ENCODE data around the gene CLMN.

Gene CLMN, protein sequence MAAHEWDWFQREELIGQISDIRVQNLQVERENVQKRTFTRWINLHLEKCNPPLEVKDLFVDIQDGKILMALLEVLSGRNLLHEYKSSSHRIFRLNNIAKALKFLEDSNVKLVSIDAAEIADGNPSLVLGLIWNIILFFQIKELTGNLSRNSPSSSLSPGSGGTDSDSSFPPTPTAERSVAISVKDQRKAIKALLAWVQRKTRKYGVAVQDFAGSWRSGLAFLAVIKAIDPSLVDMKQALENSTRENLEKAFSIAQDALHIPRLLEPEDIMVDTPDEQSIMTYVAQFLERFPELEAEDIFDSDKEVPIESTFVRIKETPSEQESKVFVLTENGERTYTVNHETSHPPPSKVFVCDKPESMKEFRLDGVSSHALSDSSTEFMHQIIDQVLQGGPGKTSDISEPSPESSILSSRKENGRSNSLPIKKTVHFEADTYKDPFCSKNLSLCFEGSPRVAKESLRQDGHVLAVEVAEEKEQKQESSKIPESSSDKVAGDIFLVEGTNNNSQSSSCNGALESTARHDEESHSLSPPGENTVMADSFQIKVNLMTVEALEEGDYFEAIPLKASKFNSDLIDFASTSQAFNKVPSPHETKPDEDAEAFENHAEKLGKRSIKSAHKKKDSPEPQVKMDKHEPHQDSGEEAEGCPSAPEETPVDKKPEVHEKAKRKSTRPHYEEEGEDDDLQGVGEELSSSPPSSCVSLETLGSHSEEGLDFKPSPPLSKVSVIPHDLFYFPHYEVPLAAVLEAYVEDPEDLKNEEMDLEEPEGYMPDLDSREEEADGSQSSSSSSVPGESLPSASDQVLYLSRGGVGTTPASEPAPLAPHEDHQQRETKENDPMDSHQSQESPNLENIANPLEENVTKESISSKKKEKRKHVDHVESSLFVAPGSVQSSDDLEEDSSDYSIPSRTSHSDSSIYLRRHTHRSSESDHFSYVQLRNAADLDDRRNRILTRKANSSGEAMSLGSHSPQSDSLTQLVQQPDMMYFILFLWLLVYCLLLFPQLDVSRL

DNA sequence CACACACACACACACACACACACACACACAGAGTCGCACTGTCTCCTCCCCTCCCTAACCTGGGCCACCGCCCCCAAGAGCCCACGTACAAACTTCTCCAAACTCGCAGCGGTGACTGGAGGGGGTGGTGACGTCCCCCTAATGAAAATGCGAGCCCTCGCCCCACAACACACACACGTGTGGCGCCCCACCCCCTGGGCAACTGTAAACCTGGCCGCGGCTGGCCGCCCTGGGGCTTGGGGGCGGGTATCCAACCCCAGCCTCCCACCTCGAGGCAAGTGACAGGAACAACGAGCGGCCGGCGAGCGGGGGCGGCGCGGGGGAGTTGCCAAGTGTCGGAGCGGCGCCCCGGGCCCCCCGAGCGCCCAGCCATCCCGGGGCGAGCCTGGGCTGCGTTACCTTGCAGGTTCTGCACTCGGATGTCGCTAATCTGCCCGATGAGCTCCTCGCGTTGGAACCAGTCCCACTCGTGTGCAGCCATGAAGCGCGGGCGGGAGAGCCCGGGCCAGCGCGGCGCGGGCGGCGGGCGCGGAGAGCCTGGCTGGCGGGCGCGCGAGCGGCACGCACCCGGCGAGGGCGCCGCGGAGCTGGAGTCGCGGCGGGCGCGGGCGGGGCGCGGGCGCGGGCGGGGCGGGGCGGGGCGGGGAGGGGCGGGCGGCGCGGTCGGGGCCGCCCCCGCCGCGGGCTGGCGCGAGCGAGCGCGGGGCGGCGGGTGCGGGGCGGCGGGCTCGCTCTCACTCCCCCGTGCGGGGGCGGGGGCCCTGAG lies at the start of gene CLMN:
Gene CLMN, minus strand, starts transcription at position 597 of the 766 bp plus-strand sequence. Its CDS starts 116 bp downstream, at position 481.
- DNase-seq = peak; percentile 69

GRCh38 chr14:95365401-95365800 lies 45.7 kb upstream of the CLMN start:
- DNase-seq = no peak

GRCh38 chr14:95364481-95365209 lies 44.9 kb upstream of the CLMN start:
- no peak for DNase-seq

GRCh38 chr14:95363468-95363954 lies 43.8 kb upstream of the CLMN start:
- DNase-seq = no peak

GRCh38 chr14:95362138-95362494 lies 42.4 kb upstream of the CLMN start:
- DNase-seq = no peak

GRCh38 chr14:95361373-95362137 lies 41.8 kb upstream of the CLMN start:
- peak; percentile 37 for DNase-seq

GRCh38 chr14:95360828-95361227 lies 41.1 kb upstream of the CLMN start:
- no peak for DNase-seq

DNA sequence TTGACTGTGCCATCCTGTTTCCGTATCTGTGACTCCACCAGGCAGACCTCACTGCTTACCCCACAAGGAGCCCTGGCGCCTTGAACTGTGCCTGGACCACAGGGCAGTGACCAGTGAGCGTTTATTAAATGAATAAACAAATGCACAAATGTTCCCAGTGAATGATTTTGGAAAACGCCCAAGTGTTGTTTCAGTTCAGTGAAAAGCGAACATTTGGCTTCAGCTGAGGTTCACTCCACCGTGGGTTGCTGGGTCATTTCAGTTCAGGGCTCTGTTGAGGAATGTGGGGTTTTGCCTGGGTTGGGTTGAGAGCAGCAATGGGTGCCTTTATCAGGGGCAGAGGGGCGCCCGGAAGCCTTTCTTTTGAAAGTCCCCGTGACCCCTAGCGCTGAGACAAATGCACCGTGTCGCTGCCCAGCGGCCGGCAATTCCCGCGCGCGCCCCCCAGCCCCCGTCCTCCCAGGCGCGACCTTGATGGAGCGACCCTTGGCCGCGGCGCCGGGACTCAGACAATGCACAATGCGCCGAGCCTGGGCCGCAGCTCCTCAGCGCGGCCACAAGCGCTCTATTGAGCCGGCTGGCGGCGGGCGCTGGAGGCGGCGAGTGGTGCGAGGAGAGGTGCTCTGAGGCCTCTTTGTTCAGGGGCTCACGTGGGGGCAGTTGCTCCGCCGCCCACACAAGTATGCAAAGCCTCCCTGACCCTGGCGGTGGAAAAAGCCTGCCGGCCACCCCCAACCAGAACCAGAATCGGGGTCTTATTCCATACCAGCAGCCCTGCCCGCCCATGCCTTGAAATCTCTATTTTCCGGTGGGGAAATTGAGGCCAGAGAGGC lies 40.5 kb upstream of the CLMN start:
- DNase-seq = no peak

DNA sequence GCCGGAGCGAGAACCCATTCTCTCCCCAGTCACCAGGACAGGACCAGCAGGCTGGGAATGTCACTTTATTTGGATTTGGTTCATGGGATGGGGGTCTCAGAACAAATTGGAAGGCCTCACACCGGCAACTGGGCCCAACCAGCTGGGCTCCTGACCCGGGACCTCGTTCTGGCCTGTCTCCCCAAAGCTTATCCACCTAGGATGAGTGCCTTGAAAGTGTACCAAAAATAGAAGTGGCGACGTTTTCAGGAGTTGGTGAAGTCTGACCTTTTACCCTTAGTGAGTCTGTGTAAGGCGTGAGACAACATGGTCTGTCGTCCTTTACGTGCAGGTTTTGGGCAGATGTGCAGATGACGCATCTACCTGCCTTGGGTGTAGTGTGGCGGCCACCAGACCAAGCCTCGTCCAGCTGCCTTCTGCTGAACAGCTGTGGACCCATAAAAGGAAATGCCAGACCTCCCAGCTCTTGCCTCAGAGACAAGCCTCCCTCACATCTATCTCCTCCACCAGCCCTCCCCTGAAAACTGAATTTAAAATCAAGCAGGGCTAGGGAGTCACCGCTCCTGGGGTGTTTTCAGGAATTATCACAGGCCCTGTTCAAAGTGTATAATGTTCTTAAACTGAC lies 36.6 kb upstream of the CLMN start:
- DNase-seq = no peak

- DNase-seq = no peak
Measured at GRCh38 chr14:95355422-95355821, 35.7 kb upstream of the CLMN start.

GRCh38 chr14:95354834-95355233 lies 35.1 kb upstream of the CLMN start:
- no peak for DNase-seq

DNA sequence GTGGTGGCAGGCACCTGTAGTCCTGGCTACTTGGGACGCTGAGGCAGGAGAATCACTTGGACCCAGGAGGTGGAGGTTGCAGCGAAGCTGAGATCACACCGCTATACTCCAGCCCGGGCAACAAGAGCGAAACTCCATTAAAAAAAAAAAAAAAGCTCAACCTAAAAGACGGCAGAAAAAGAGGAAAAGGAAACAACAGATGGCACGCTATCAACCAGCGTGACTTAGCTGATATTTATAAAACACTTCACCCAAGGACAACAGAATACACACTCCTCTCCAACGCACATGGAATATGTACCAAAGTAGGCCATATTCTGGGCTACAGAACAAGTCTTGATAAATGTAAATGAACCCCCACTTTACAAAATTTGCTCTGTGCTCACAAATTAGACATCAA lies 34.0 kb upstream of the CLMN start:
- DNase-seq = no peak

DNA sequence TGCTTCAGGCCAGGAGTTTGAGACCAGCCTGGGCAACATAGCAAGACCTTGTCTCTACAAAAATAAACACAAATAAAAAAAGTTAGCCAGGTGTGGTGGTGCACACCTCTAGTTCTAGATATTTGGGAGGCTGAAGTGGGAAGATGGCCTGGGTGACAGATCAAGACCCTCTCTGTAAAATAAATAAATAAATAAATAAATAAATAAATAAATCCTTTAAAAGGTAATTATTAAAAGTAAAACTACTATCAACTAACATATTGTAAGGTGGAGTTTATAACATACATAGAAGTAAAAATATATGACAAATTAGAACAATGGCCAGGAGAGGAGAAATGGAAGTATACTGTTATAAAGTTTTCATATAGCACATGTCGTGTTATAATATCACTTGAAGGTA lies 33.3 kb upstream of the CLMN start:
- no peak for DNase-seq

- no peak for DNase-seq
Measured at GRCh38 chr14:95352481-95352880, 32.8 kb upstream of the CLMN start.

DNA sequence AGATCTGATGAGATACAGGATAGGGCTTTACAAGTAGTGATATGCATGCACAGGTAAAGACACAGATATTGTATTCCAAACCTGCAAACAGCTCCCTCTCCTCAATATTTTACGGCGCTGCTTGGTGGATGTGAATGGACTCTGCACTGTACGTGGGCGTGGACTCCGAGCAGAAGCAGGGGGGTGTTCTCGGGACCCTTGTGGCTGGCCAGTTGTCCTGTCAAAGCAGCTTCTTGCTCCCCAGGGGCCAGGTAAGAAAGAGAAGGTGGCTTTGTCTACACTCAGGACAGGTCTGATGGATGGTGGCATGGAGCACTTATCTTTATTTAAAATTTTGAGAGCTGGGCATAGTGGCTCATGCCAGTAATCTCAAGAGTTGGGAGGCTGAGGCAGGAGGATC lies 29.5 kb upstream of the CLMN start:
- no peak for DNase-seq

DNA sequence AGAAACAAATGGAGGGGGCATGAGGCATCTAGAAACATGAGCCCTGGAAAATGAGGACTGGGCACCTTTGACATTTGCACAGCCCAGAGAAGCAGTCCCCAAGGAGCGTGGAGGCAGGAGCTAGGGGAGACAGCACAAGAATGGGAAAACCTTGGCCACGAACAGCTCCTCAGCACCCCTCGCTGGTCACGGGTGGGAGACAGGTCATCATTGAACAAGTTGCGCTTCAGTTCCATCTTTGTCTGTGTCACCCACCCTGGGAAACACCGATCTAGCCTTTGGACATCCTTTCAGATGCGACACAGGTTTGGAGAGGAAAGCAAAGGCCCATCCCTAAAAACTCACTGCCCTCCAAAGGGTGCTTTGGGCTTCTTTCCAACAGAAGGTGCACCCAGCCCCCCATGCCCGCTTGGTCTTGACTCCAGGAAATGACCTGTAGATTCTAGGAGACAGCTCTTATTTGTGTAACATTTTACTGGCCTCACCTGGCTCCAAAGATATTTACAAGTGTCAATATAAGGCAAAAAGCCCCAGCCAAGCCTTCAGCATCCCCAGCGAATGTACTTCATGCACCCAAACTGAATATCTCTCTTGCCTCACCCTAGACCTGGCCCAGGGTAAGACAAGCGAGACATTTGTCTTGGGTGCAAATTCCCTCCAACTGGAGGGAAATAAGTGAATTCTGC lies 28.8 kb upstream of the CLMN start:
- no peak for DNase-seq

DNA sequence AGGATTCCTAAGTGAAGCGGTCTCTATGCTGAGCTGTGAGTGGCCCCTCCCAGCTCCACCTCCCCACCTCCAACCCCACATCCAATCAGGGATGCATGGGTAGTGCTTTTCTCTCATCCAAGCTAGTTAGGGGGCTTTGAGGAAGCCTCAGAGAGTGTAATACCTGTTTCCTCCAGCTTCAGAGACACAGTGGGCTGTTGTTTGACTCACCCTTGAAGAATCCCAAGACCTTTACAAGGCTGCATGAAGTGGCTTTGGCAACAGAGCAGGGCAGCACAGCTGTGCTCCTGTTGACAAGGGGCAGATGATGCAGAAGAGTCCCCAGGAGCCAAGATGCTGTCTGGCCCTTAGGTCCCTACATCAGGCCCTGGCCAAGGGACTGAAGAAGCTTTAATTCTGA lies 27.1 kb upstream of the CLMN start:
- DNase-seq = no peak

DNA sequence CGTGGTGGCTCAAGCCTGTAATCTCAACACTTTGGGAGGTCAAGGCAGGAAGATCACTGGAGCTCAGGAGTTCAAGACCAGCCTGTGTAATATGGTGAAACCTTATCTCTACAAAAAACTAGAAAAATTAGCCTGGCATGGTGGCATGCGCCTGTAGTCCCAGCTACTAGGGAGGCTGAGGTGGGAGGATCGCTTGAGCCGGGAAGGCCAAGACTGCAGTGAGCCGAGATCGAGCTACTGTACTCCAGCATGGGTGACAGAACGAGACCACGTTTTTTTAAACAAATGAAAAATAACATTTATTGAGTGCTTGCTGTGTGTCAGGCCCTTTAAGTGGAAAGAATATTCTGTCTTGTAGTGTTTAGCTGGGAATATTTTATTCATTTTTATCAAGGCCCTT lies 26.6 kb upstream of the CLMN start:
- no peak for DNase-seq

- no peak for DNase-seq
Measured at GRCh38 chr14:95345032-95345431, 25.3 kb upstream of the CLMN start.

All from CD4-positive, alpha-beta T cell treated with Interferon gamma for 1 hour (primary cell).